HG03354 (cell line): ENCODE data around the gene DNAI1.

Experiments used
- ATAC-seq: cut with Tn5 transposase; IDR thresholded peaks from one replicate; pipeline ENCODE4 v1.9.1; 2021; ENCODE audit warnings: mild to moderate bottlenecking; ENCODE audit not compliant: unreplicated experiment, poor library complexity, severe bottlenecking

Gene DNAI1

GRCh38 chr9:34508463-34508862 lies 49.9 kb downstream of the DNAI1 start:
- ATAC-seq: no peak

DNA sequence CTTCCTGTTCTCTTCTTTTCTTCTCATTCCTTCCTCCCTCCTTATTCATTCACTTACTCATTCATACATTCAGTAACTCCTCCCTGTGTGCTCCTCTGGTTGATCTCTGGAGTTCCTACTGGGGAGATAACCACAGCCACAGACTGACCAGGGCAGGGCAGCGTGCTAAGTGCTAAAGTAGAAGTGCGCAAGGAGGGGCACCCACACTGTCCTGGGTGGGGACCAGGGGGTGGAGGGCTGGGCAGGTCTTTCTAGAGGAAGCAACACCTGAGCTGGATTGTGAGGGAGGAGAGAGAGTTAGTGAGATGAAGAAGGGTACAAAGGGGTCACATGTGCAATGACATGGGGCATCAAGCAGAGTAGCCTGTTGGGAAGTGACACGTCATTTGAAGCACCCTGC lies 50.3 kb downstream of the DNAI1 start:
- ATAC-seq: no peak

DNA sequence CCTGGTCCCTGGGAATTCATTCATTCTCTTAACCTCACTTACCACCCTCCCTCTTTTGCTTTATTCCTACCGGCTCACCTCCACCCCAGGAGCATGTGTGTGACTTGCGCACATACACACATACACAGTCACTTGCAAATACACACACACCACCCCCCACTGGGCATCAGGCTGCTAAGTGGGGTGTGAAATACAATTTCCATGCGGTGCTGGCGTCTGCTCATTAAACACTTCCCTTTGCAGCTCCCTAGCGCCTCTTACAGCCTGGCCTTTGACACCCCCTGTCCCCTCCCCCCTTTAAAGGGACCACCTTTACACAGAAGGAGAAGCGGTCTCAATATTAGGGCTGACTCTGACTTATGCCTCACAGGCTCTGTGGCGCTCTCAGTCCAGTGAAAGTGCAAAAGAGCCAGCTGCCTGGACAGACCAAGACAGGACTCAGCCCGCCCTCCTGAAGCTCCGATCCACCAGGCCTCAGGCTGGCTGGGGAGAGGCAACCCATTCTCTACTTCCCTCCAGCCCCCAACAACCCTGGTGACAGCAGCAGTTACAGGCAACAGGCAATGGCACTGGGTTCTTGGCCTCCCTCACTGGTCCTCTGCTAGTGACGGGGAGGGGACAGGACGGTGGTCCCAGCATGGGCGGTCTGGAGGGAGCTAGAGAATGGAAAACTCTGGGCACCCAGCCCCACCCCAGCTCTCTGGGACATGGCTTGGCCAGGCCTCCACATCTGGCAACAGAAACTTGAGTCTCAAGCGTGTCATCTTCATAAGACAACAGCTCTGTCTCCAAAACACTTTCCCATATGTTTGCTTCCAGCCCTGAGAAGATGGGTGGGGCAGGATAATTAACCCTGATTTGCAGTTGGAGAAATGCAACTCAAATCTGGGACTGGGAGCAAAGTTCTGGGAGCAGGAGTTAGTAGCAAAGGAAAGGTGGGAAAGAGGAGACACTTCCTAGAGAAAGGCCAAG lies 52.2 kb downstream of the DNAI1 start:
- ATAC-seq: no peak

- no peak for ATAC-seq
Observed at GRCh38 chr9:34512131-34513078, 53.8 kb downstream of the DNAI1 start.

DNA sequence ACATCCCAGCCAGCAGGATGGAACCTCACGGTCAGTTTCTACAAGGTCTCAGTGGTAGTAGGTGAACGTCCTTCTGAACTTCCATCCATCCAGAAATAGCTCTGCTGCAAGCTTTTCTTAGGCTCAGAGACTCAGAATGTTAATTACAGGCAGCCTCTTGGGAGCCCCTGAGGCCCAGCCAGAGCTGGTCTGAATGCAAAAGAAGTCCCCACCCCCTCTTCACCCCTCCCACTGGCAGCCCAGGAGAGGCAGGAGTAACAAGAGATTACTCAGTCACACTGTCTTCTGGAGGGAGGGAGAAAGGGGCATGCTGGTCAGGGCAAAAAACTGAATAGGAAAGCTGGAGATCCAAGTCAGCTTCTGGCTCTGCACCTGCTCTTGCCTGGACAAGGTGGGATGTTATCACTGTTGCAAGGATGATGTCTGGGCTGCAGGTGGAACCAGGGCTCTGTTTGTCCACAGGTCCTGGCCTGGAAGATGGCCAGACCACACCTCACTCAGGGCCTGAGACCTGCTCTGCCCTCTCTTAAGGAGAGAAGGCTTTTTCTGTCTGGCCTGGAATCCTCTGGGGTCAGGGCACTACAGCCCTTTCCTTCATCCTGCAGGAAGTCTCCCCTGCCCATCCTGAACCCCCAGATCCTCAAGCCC lies 55.1 kb downstream of the DNAI1 start:
- no peak for ATAC-seq

DNA sequence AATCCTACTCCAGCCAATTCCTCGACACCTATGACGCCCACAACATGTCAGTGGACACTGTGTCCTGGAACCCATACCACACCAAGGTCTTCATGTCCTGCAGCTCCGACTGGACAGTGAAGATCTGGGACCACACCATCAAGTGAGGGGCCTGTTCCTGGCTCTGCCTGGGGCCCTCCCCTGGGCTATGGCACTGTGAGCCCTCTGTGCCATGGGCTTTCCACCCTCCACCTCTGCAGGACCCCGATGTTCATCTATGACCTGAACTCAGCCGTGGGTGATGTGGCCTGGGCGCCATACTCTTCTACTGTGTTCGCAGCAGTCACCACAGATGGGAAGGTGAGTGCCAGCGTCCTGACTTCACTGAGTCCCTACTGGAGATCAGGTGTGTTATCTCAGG lies 55.8 kb downstream of the DNAI1 start:
- no peak for ATAC-seq

- ATAC-seq: no peak
Observed at GRCh38 chr9:34514816-34515215, 56.2 kb downstream of the DNAI1 start.

- no peak for ATAC-seq
Observed at GRCh38 chr9:34515959-34516358, 57.4 kb downstream of the DNAI1 start.

- no peak for ATAC-seq
Observed at GRCh38 chr9:34517185-34517584, 58.6 kb downstream of the DNAI1 start.

- ATAC-seq: no peak
Observed at GRCh38 chr9:34518110-34518616, 59.6 kb downstream of the DNAI1 start.

DNA sequence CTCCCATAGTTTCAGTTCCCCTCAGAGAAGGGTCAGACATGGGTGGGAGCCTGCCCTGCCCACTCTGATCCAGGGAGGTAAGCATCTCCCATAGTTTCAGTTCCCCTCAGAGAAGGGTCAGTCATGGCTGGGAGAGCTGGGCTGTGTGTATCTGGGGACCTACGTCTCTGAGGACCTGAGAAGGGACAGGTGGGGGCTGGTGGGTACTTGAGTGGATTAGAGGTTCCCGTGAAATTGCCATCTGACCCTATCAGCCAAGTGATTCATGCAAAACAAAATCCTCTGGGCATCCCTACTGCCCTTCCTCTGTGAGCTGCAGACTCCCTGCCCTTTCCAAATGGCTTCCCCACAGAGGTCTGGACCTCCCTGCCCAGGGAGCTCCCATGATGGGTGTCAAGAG lies 60.3 kb downstream of the DNAI1 start:
- ATAC-seq: no peak

DNA sequence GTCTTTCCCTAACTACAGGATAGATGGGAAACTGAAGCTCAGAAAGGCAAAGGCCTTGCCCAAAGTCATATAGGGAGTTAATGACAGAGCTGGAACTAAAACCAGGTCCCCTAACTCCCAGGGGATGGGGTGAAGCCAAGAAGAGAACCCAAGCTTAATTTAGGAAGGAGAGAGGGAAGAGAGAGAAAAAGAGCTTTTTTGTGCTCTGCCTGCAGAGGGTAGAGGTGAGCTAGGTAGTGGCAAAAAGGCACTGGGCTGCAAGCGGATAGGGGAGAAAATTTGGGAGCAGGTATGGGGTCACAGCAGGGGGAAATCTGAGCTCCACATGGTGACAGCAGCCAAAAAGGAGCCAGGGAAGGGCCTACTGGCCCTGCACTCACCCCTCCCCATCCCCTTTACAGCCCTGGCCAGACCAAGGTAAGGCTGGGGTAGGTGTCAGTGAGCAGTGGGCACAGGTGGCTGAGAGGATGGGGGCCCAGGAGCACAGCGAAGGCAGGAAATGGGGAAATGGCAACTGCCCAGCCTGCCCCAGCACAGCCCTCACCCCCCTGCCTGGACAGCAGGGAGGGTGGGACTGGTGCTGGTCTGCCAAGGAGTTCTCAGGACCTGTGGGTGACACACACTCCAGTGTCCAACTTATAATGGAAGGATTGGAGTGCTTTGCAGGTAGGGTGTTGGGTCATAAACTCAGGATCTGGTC lies 60.9 kb downstream of the DNAI1 start:
- no peak for ATAC-seq

DNA sequence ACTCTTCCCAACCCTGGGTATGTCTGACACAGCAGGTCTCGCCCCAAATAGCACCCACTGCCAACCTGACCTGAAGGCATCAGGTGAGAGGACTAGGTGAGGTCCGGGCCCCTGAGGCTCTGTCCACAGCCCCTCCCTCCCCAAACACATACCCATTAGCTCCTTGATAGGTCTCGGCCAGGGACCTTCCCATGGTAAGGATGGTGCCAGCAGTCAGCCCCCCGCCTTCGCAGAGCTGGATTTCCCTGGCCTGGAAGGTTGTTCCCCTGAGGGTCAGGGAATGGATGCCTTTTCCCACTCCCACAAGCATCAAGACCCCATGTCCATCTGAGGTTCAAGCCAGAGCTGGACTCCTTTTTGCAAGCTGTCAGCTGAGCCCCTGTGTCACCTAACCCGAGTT lies 61.5 kb downstream of the DNAI1 start:
- no peak for ATAC-seq

DNA sequence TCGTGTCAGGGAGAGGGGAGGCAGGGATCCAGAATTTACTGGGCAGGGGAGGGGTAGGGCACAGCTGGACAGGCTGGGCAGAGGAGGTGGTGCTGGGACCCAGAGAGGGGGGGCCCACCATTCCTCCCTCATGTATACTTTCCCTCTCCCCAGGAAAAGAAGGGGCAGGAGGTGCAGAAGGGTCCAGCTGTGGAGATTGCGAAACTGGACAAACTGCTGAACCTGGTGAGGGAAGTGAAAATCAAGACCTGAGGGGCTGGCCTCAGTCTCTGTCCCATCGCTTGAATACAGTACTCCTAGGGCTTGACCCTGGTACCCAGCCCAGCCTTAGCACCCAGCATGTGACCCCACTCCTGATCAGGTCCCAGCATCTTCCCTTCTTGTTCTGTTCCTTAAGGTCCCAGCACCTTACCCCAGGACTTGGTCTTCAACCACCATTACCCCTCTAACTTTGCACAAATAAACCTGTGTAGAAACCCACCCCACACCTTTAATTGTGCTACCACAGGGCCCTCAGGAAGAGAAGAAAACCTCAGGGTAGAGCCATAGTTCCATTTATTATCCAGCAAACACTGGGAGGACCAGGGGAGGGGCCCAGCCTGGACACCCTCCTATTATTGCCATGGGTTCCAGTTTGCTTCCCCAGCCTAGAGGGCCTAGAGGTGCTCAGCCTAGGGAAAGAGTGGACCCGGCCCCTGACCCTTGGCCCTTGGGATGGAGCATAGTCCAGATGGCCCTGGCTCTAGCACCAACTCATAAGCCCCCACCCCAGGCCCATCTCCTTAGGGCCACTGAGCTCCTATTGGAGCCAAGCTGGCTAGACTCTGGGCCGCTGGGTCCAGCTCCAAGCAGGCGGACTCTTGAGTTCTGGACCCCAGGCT lies 62.1 kb downstream of the DNAI1 start:
- no peak for ATAC-seq

- no peak for ATAC-seq
Observed at GRCh38 chr9:34521406-34522045, 62.9 kb downstream of the DNAI1 start.

DNA sequence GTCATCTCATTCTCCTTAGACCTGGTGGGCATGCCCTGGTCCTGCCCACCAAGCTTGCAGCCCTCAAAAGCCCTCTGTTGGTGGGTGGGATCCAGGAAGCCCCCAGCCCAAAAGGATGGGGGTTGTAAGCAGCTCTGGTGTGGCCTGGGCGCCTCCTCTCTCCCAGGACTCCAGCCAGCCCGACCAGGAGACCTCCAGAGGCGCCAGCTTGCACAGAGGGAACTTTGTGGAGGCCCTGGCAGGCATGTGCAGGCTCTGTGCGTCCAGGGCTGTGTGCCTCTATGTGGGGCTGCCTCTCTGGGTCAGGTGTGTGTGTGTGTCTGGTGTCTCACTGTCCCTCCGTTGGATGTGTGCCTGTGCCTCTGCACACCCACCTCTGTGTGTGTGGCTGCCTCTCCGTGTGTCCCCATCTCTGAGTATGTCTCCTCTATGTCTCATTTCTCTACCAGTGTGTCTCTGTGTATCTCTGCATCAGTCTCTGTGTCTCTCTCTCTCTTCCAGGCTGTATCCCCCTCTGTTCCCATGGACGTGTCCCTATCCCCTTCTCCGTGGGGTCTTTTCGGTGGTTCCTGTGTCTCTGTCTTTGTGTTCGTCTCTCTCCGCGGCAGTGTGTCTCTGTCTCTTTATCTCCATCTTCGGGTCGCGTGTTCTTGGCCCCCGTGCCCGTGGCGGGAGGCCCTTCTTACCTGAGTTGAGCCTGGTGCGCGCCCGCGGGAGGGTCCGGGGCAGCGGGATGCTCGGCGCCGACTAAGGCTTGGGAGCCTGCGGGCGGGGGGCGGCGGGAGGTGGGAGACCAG lies 63.7 kb downstream of the DNAI1 start:
- ATAC-seq: no peak
